Measurements from ENCODE around the gene TOP3A. TPM values are rescaled to one million over a fixed set of nuclear protein-coding genes. Genes with fewer than 3 reads are reported as not detected.
A peak's percentile ranks its signal among the peaks of the same experiment; 100 is the strongest.

Gene TOP3A
- total and polyA plus RNA-seq, 12 donors = 8.2 to 15.6 (median 12.4) TPM

DNA sequence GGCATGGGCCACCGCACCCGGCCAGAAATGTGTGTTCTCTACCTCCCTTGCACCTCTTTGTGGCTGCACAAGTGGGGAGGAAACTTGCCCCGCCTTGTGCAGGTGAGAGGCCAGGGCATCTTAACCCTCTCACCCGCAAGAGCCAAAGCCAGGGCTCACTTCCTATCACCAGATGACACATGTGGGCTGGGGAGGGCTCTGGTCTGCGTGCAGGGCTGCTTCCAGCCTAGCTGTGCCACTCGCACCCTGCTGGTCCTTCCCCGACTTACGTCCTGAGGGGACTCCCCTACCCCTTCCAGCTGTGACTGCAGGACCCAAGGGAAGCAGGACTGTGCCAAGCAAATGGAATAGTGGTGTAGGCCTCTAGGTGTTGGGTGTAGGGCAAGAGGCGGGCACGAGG is 47.4 kb downstream of the TOP3A start:
- Histone ChIP-seq H3K36me3 (peaks cover 0 to 50% (median 26%) of the 10 kb centered on the region in 9 donors), H3K4me1 (peaks cover 0 to 16% (median 8%) of the 10 kb centered on the region in 9 donors), H3K4me3 (no peak overlapping the region), H3K27me3 (no peaks in the 10 kb centered on the region), H3K27ac (no peak overlapping the region), H3K9me3 (no peaks in the 10 kb centered on the region)
- ATAC-seq (no peak), DNase-seq (no peak)
- WGBS, 2 donors = 83 to 86% methylated on average over 10 of the region's 10 CpGs
- TF ChIP-seq, protein P1, sequence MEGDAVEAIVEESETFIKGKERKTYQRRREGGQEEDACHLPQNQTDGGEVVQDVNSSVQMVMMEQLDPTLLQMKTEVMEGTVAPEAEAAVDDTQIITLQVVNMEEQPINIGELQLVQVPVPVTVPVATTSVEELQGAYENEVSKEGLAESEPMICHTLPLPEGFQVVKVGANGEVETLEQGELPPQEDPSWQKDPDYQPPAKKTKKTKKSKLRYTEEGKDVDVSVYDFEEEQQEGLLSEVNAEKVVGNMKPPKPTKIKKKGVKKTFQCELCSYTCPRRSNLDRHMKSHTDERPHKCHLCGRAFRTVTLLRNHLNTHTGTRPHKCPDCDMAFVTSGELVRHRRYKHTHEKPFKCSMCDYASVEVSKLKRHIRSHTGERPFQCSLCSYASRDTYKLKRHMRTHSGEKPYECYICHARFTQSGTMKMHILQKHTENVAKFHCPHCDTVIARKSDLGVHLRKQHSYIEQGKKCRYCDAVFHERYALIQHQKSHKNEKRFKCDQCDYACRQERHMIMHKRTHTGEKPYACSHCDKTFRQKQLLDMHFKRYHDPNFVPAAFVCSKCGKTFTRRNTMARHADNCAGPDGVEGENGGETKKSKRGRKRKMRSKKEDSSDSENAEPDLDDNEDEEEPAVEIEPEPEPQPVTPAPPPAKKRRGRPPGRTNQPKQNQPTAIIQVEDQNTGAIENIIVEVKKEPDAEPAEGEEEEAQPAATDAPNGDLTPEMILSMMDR (IDR thresholded peaks at IDR 0.05) = no peak
- intact Hi-C loops (cut with DNase I) = no loop called here

DNA sequence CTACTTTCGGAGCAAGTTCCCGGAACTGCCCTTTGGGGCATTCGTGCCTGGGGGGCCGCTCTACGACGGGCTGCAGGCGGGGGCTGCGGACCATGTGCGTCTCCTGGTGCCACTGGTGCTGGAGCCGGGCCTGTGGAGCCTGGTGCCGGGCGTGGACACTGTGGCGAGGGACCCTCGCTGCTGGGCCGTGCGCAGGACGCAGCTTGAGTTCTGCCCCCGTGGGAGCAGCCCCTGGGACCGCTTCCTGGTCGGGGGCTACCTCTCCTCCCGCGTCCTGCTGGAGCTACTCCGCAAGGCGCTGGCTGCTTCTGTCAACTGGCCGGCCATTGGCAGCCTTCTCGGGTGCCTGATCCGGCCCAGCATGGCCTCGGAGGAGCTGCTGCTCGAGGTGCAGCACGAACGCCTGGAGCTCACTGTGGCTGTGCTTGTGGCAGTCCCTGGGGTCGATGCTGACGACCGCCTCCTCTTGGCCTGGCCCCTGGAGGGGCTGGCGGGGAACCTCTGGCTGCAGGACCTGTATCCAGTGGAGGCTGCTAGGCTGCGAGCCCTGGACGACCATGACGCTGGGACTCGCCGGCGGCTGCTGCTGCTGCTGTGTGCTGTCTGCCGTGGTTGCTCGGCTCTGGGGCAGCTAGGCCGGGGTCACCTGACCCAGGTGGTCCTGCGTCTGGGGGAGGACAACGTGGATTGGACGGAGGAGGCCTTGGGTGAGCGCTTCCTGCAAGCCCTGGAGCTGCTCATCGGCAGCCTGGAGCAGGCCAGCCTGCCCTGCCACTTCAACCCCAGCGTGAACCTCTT is 50.7 kb downstream of the TOP3A start:
- TF ChIP-seq, protein P1 (IDR thresholded peaks at IDR 0.05) = no peak
- Histone ChIP-seq H3K27ac (no peak overlapping the region), H3K27me3 (no peaks in the 10 kb centered on the region), H3K36me3 (peaks cover 0 to 46% (median 26%) of the 10 kb centered on the region in 9 donors), H3K4me3 (no peak overlapping the region), H3K4me1 (peaks cover 12 to 41% (median 35%) of the 10 kb centered on the region in 9 donors), H3K9me3 (no peaks in the 10 kb centered on the region)
- WGBS, 2 donors = 92 to 95% methylated on average over 49 to 50 of the region's 50 CpGs
- DNase-seq = no peak
- no peak for ATAC-seq
- intact Hi-C loops (cut with DNase I) = loop anchor here in 1 of 10 donors (5.0 kb wide), 1 partner anchor 53 kb away; the partner anchor contains the start of gene SMCR8

DNA sequence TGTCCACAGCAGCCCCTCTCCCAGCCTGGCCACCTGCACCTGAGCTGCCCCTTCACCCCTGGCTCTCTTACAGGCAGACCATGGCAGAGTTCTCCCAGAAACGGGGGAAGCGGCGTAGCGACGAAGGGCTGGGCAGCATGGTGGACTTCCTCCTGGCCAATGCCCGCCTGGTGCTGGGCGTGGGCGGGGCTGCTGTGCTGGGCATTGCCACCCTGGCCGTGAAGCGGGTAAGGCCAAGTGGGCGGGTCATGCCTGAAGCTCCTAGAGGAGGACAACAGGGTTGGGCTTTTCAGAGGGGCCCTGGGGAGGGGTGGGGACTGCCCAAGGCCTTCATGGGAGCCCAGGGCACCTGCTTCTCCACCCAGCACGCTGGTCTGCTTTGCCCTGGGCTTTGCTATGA is 52.2 kb downstream of the TOP3A start:
- H3K9me3 ChIP-seq = no peaks in the 10 kb centered on the region
- H3K27ac ChIP-seq = peak overlapping the region in 9 of 10 donors; percentile 92 to 99 (median 97)
- 79 to 82% methylated on average over 12 of the region's 12 CpGs for WGBS, 2 donors
- peaks cover 12 to 49% (median 38%) of the 10 kb centered on the region in 9 donors for H3K4me1 ChIP-seq
- TF ChIP-seq, protein P1 (IDR thresholded peaks at IDR 0.05) = no peak
- H3K4me3 ChIP-seq = peak overlapping the region in 4 of 10 donors; percentile 7 to 88 (median 46)
- DNase-seq (peak; percentile 50 to 61), ATAC-seq (peak in 3 of 8 donors; percentile 16 to 24 (median 22))
- H3K27me3 ChIP-seq = no peaks in the 10 kb centered on the region
- intact Hi-C loops (cut with DNase I) = loop anchor here in 1 of 10 donors (5.0 kb wide), 1 partner anchor 55 kb away; the partner anchor contains the start of gene SMCR8
- H3K36me3 ChIP-seq = peaks cover 0 to 46% (median 26%) of the 10 kb centered on the region in 9 donors

DNA sequence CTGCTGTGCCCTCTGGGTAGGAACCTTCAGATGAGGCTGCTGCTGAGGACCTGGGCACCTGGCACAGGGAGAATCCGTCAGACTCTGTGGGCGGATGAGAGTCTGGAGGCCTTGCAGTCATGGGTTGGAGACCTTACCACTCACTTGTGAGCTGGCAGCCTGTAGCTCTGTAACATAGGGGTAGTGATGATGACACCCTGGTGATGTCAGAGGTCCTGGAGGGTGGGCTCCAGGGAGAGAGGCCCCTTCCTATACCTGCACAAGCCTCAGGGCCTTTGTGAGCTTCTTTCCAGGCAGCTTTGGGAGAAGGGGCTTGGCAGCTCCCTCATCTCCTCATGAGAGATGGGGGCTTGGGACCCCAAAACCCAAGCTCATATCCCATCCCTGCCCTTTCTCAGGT is 52.7 kb downstream of the TOP3A start:
- DNase-seq (no peak), ATAC-seq (no peak)
- H3K4me3 ChIP-seq = peak overlapping the region in 8 of 10 donors; percentile 59 to 96 (median 86)
- H3K9me3 ChIP-seq = no peaks in the 10 kb centered on the region
- H3K27ac ChIP-seq = peak overlapping the region in 9 of 10 donors; percentile 92 to 99 (median 97)
- H3K36me3 ChIP-seq = peaks cover 0 to 45% (median 26%) of the 10 kb centered on the region in 9 donors
- WGBS, 2 donors = 63 to 82% methylated on average over 2 of the region's 2 CpGs
- intact Hi-C loops (cut with DNase I) = loop anchor here in 1 of 10 donors (5.0 kb wide), 1 partner anchor 55 kb away; the partner anchor contains the start of gene SMCR8
- TF ChIP-seq, protein P1 (IDR thresholded peaks at IDR 0.05) = no peak
- no peaks in the 10 kb centered on the region for H3K27me3 ChIP-seq
- peaks cover 16 to 54% (median 44%) of the 10 kb centered on the region in 9 donors for H3K4me1 ChIP-seq
